DMS153 (cell line): ENCODE results near the gene TRAPPC2L.
"Not testable (repeated sequence)": the region's sequence is repeated elsewhere in the genome, so short reads cannot be mapped to it uniquely, and the experiment has no call there.

Experiments
- DNase-seq: peaks from one replicate; lab custom pipeline; 2025; lab: John Stamatoyannopoulos, UW

Gene TRAPPC2L

GRCh38 chr16:88893127-88893968 is 36.4 kb downstream of the TRAPPC2L start:
- DNase-seq = no peak

- DNase-seq = not testable (repeated sequence)
These were observed 37.3 kb downstream of the TRAPPC2L start for GRCh38 chr16:88894266-88894665.

GRCh38 chr16:88894681-88895300 is 37.9 kb downstream of the TRAPPC2L start:
- DNase-seq = no peak

GRCh38 chr16:88895335-88895734 is 38.4 kb downstream of the TRAPPC2L start:
- DNase-seq = no peak

- DNase-seq = no peak
These were observed 39.5 kb downstream of the TRAPPC2L start for GRCh38 chr16:88896238-88897070.

GRCh38 chr16:88897696-88898425 is 40.9 kb downstream of the TRAPPC2L start:
- no peak for DNase-seq

GRCh38 chr16:88899901-88900661 is 43.2 kb downstream of the TRAPPC2L start:
- DNase-seq = no peak

- DNase-seq = no peak
These were observed 43.7 kb downstream of the TRAPPC2L start for GRCh38 chr16:88900662-88901052.

- no peak for DNase-seq
These were observed 44.9 kb downstream of the TRAPPC2L start for GRCh38 chr16:88901718-88902337.

GRCh38 chr16:88902744-88903143 is 45.8 kb downstream of the TRAPPC2L start:
- no peak for DNase-seq

- no peak for DNase-seq
These were observed 46.3 kb downstream of the TRAPPC2L start for GRCh38 chr16:88903267-88903666.

GRCh38 chr16:88904676-88905365 is 47.9 kb downstream of the TRAPPC2L start:
- DNase-seq = no peak

- no peak for DNase-seq
These were observed 48.6 kb downstream of the TRAPPC2L start for GRCh38 chr16:88905563-88905962.

GRCh38 chr16:88906020-88906419 is 49.1 kb downstream of the TRAPPC2L start:
- DNase-seq = no peak

GRCh38 chr16:88906535-88907105 is 49.7 kb downstream of the TRAPPC2L start:
- no peak for DNase-seq

- DNase-seq = no peak
These were observed 50.8 kb downstream of the TRAPPC2L start for GRCh38 chr16:88907768-88908167.

GRCh38 chr16:88908307-88908706 is 51.4 kb downstream of the TRAPPC2L start:
- no peak for DNase-seq

GRCh38 chr16:88909431-88910210 is 52.7 kb downstream of the TRAPPC2L start:
- DNase-seq = no peak
